ENCODE measurements around the gene ZC3H15.
A peak's percentile ranks its signal among the peaks of the same experiment; 100 is the strongest.

Gene ZC3H15

GRCh38 chr2:186477790-186478189 is 8.3 kb upstream of the ZC3H15 start:
- in situ Hi-C loops (cut with HindIII; ENCODE audit: low sequenced_read_pairs) = no loop called here
- TF ChIP-seq, protein P1, sequence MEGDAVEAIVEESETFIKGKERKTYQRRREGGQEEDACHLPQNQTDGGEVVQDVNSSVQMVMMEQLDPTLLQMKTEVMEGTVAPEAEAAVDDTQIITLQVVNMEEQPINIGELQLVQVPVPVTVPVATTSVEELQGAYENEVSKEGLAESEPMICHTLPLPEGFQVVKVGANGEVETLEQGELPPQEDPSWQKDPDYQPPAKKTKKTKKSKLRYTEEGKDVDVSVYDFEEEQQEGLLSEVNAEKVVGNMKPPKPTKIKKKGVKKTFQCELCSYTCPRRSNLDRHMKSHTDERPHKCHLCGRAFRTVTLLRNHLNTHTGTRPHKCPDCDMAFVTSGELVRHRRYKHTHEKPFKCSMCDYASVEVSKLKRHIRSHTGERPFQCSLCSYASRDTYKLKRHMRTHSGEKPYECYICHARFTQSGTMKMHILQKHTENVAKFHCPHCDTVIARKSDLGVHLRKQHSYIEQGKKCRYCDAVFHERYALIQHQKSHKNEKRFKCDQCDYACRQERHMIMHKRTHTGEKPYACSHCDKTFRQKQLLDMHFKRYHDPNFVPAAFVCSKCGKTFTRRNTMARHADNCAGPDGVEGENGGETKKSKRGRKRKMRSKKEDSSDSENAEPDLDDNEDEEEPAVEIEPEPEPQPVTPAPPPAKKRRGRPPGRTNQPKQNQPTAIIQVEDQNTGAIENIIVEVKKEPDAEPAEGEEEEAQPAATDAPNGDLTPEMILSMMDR (IDR thresholded peaks at IDR 0.05; ENCODE audit: low read depth, low read length) = no peak
- no peak overlapping the region for H3K4me3 ChIP-seq (ENCODE audit: low read depth, low read length)
- no peak for DNase-seq (ENCODE audit: low read depth, low spot score)

DNA sequence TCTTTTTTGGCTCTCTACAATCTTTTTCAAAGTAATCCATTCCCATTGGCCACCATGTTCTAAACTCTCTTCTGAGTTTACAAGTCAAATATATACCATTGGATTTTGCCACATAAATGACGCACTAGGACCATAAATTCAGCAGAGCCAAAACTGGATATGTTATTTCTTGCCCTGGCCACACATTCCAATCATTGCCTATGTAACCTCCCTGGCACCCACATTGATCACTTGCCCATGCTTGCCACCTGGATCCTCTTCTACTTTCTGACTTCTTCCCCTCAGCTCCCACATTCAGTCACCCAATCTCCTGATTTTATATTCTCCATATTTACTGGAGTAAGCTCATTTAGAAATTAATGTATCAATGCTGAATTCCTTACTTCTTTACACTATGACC is 5.1 kb upstream of the ZC3H15 start:
- TF ChIP-seq, protein P1 (IDR thresholded peaks at IDR 0.05; ENCODE audit: low read depth, low read length) = no peak
- in situ Hi-C loops (cut with HindIII; ENCODE audit: low sequenced_read_pairs) = no loop called here
- no peak for DNase-seq (ENCODE audit: low read depth, low spot score)
- no peak overlapping the region for H3K4me3 ChIP-seq (ENCODE audit: low read depth, low read length)

- no peak overlapping the region for H3K4me3 ChIP-seq (ENCODE audit: low read depth, low read length)
- TF ChIP-seq, protein P1 (IDR thresholded peaks at IDR 0.05; ENCODE audit: low read depth, low read length) = no peak
- in situ Hi-C loops (cut with HindIII; ENCODE audit: low sequenced_read_pairs) = no loop called here
- no peak for DNase-seq (ENCODE audit: low read depth, low spot score)
Measured at GRCh38 chr2:186484062-186484735, 1.9 kb upstream of the ZC3H15 start.

DNA sequence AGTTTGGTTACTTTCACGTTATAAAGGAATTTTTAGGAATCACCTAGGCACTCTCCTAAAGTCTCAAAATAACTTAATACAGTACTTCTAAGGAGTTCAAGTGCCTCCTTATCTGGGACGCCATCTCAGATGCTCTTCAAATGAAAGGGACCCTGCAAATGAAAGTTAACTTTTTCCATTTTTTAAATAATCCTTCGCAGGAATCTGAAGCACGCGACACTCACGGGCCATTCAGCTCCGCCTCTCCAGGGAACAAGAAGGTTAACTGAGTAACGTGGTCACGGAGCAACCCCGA is 537 bp upstream of the ZC3H15 start:
- in situ Hi-C loops (cut with HindIII; ENCODE audit: low sequenced_read_pairs) = no loop called here
- peak overlapping the region; percentile 92 for H3K4me3 ChIP-seq (ENCODE audit: low read depth, low read length)
- TF ChIP-seq, protein P1 (IDR thresholded peaks at IDR 0.05; ENCODE audit: low read depth, low read length) = no peak
- no peak for DNase-seq (ENCODE audit: low read depth, low spot score)

GRCh38 chr2:186486651-186487647 is 889 bp downstream of the ZC3H15 start:
- in situ Hi-C loops (cut with HindIII; ENCODE audit: low sequenced_read_pairs) = no loop called here
- TF ChIP-seq, protein P1 (IDR thresholded peaks at IDR 0.05; ENCODE audit: low read depth, low read length) = no peak
- peak overlapping the region; percentile 92 for H3K4me3 ChIP-seq (ENCODE audit: low read depth, low read length)
- peak; percentile 18 for DNase-seq (ENCODE audit: low read depth, low spot score)

DNA sequence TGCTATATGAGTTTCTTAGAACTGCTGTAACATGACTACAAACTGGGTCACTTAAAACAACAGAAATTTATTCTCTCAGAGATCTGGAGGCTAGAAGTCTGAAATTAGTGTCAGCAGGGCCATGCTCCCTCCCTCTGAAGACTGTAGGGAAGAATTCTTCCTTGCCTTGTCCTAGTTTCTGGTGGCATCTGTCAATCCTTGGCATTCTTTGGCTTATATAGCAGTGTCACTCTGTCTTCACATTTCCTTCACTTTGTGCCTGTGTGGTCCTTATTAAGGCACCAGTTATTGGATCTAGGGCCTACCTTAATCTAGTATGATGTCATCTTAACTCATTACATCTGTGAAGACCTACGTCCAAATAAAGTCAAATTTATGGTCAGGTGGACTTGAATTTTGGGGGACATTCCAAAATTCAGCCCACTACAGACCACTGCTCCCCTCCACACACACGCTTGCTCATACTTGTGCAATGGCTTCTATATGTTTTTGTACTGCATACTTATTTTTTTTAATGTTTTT is 7.6 kb downstream of the ZC3H15 start:
- TF ChIP-seq, protein P1 (IDR thresholded peaks at IDR 0.05; ENCODE audit: low read depth, low read length) = no peak
- DNase-seq (ENCODE audit: low read depth, low spot score) = no peak
- in situ Hi-C loops (cut with HindIII; ENCODE audit: low sequenced_read_pairs) = no loop called here
- no peak overlapping the region for H3K4me3 ChIP-seq (ENCODE audit: low read depth, low read length)

All from astrocyte of the spinal cord (primary cell).